ENCODE data around the gene RELL1. TPM values are rescaled to one million over a fixed set of nuclear protein-coding genes. Genes with fewer than 3 reads are reported as not detected.

RELL1 gene
- total and polyA plus RNA-seq, 4 donors, result 1.8 to 47.4 (median 20.6) TPM

DNA sequence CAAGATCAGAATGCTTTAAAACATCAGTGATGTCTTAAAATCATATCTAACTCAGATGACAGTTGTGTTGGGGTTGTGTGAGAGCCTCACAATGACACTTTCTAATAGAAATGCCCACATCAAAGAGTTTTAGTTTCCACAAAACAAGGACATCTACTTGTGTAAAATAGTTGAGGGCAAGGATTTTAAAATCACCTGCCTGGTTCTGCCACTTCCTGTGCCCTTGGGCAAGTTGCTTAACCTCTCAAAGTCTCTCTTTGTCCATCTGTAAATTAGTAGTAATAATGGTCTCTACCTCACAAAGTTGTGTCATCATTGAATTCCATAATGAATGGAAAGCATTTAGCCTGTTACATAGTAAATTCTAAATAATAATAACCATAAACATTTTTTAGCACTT, 41.9 kb upstream of the RELL1 start:
- Histone ChIP-seq H3K4me3 (no peak overlapping the region), H3K36me3 (ENCODE audit: control insufficient read depth in 4 of 4, insufficient read depth in 4 of 4, low read length in 4 of 4) (no peaks in the 10 kb centered on the region), H3K4me1 (ENCODE audit: control insufficient read depth in 5 of 5, insufficient read depth in 5 of 5, low read length in 5 of 5) (peaks cover 0 to 6% (median 0%) of the 10 kb centered on the region in 5 donors), H3K9ac (ENCODE audit: insufficient read depth in 1 of 2, low read length in 2 of 2) (no peak overlapping the region), H3K27ac (ENCODE audit: low read depth in 1 of 2, low read length in 1 of 2) (no peak overlapping the region), H3K9me3 (ENCODE audit: control insufficient read depth in 4 of 4, insufficient read depth in 3 of 4, low read length in 3 of 4) (no peaks in the 10 kb centered on the region), H3K27me3 (ENCODE audit: control insufficient read depth in 3 of 3, insufficient read depth in 3 of 3, low read length in 2 of 3) (no peaks in the 10 kb centered on the region)
- no peak for ATAC-seq (ENCODE audit: insufficient read depth, low FRiP score)
- TF ChIP-seq CTCF (IDR thresholded peaks at IDR 0.05; ENCODE audit: control extremely low read depth, extremely low read depth), result no peak
- no peak for DNase-seq

DNA sequence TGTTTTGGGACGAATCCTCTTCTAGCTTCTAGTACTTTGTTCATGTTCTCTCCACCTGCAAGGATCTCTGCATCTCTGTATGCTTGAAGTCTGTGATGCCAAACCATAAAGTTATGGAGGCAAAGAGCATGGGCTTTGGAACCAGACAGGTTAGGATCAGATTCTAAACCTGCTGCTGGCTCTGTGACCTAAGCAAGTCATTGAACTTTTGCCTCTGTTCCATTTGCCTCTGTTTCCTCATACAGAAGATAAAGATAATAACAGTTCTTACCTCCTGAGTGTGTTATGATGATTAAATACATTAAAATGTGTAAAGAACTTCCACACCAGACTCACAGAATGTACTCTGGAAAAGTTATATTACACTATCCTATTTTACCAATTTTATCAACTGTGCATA, 41.5 kb upstream of the RELL1 start:
- no peak for DNase-seq
- ATAC-seq (ENCODE audit: insufficient read depth, low FRiP score), result no peak
- no peak overlapping the region for H3K4me3 ChIP-seq
- H3K4me1 ChIP-seq (ENCODE audit: control insufficient read depth in 5 of 5, insufficient read depth in 5 of 5, low read length in 5 of 5), result peaks cover 0 to 6% (median 0%) of the 10 kb centered on the region in 5 donors
- H3K27ac ChIP-seq (ENCODE audit: low read depth in 1 of 2, low read length in 1 of 2), result no peak overlapping the region
- no peak for TF ChIP-seq CTCF (IDR thresholded peaks at IDR 0.05; ENCODE audit: control extremely low read depth, extremely low read depth)
- 86 to 88% methylated on average over 1 of the region's 1 CpG for WGBS, 2 donors
- no peaks in the 10 kb centered on the region for H3K9me3 ChIP-seq (ENCODE audit: control insufficient read depth in 4 of 4, insufficient read depth in 3 of 4, low read length in 3 of 4)
- no peaks in the 10 kb centered on the region for H3K36me3 ChIP-seq (ENCODE audit: control insufficient read depth in 4 of 4, insufficient read depth in 4 of 4, low read length in 4 of 4)
- no peak overlapping the region for H3K9ac ChIP-seq (ENCODE audit: insufficient read depth in 1 of 2, low read length in 2 of 2)
- no peaks in the 10 kb centered on the region for H3K27me3 ChIP-seq (ENCODE audit: control insufficient read depth in 3 of 3, insufficient read depth in 3 of 3, low read length in 2 of 3)

- no peak for TF ChIP-seq CTCF (IDR thresholded peaks at IDR 0.05; ENCODE audit: control extremely low read depth, extremely low read depth)
- WGBS, 2 donors, result 96 to 97% methylated on average over 4 of the region's 4 CpGs
- no peak overlapping the region for H3K27ac ChIP-seq (ENCODE audit: low read depth in 1 of 2, low read length in 1 of 2)
- DNase-seq (no peak), ATAC-seq (ENCODE audit: insufficient read depth, low FRiP score) (no peak)
- H3K27me3 ChIP-seq (ENCODE audit: control insufficient read depth in 3 of 3, insufficient read depth in 3 of 3, low read length in 2 of 3), result no peaks in the 10 kb centered on the region
- no peaks in the 10 kb centered on the region for H3K36me3 ChIP-seq (ENCODE audit: control insufficient read depth in 4 of 4, insufficient read depth in 4 of 4, low read length in 4 of 4)
- no peak overlapping the region for H3K4me3 ChIP-seq
- H3K4me1 ChIP-seq (ENCODE audit: control insufficient read depth in 5 of 5, insufficient read depth in 5 of 5, low read length in 5 of 5), result peaks cover 0 to 6% (median 0%) of the 10 kb centered on the region in 5 donors
- no peaks in the 10 kb centered on the region for H3K9me3 ChIP-seq (ENCODE audit: control insufficient read depth in 4 of 4, insufficient read depth in 3 of 4, low read length in 3 of 4)
- H3K9ac ChIP-seq (ENCODE audit: insufficient read depth in 1 of 2, low read length in 2 of 2), result no peak overlapping the region
Measured at GRCh38 chr4:37726666-37727065, 40.5 kb upstream of the RELL1 start.

- WGBS, 2 donors, result 94 to 98% methylated on average over 7 of the region's 7 CpGs
- H3K9me3 ChIP-seq (ENCODE audit: control insufficient read depth in 4 of 4, insufficient read depth in 3 of 4, low read length in 3 of 4), result no peaks in the 10 kb centered on the region
- no peak for TF ChIP-seq CTCF (IDR thresholded peaks at IDR 0.05; ENCODE audit: control extremely low read depth, extremely low read depth)
- H3K27me3 ChIP-seq (ENCODE audit: control insufficient read depth in 3 of 3, insufficient read depth in 3 of 3, low read length in 2 of 3), result no peaks in the 10 kb centered on the region
- no peak for DNase-seq
- H3K36me3 ChIP-seq (ENCODE audit: control insufficient read depth in 4 of 4, insufficient read depth in 4 of 4, low read length in 4 of 4), result no peaks in the 10 kb centered on the region
- ATAC-seq (ENCODE audit: insufficient read depth, low FRiP score), result no peak
- H3K27ac ChIP-seq (ENCODE audit: low read depth in 1 of 2, low read length in 1 of 2), result no peak overlapping the region
- H3K4me3 ChIP-seq, result no peak overlapping the region
- H3K4me1 ChIP-seq (ENCODE audit: control insufficient read depth in 5 of 5, insufficient read depth in 5 of 5, low read length in 5 of 5), result peaks cover 0 to 6% (median 0%) of the 10 kb centered on the region in 5 donors
- no peak overlapping the region for H3K9ac ChIP-seq (ENCODE audit: insufficient read depth in 1 of 2, low read length in 2 of 2)
Measured at GRCh38 chr4:37725718-37726117, 39.5 kb upstream of the RELL1 start.

All from lung (tissue), 12 donors.